Measurements from ENCODE around the gene FBXL4.

DNA sequence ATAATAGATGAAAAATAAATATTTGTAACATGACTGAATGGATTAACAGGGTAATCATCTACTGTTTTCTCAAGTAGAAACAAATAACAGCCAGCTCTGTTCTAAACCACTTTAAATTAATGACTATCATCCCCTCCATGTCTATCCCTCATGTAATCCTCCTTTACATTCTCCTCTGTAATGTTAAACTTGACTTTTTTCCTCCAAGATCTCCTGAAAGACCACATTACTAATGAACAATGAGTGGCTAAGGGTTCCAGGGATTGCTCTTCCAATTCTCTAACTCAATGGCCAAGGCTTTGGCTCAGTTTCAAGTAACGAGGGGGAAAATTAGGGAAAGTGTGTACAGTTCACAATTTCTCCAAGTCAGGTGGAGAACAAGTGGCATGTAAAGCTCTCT, 37.6 kb upstream of the FBXL4 start:
- TF ChIP-seq CTCF (IDR thresholded peaks at IDR 0.05) (no peak), POLR2A (IDR thresholded peaks at IDR 0.05) (no peak)

All from esophagus squamous epithelium (tissue), 4 donors.